COR-L47 (cell line): ENCODE data around the gene DPM3.
A peak's percentile ranks its signal among the peaks of the same experiment; 100 is the strongest.
"Not testable (repeated sequence)": the region's sequence is repeated elsewhere in the genome, so short reads cannot be mapped to it uniquely, and the experiment has no call there.

Experiments
- DNase-seq: peaks from one replicate; lab custom pipeline; 2025; lab: John Stamatoyannopoulos, UW

Gene DPM3

DNA sequence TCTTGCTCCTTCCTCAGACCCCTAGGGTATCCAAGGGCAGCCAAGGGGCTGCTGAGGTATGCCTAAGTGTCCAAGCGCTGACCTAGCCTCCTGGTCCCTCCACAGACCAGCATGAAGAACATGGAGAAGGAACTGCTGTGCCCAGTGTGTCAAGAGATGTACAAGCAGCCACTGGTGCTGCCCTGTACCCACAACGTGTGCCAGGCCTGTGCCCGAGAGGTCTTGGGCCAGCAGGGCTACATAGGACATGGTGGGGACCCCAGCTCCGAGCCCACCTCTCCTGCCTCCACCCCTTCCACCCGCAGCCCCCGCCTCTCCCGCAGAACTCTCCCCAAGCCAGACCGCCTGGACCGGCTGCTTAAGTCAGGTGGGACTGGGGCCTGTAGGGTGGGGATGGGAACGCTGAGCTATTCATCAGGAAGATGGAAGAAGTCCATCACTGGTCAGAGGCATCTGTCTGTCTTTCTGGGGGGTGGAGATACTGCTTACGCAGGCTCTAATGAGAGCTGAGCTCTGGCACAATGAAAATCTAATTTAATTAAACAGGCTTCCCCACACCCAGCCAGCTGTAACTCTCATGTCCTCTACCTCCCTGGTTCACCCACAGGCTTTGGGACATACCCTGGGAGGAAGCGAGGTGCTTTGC lies 35.1 kb upstream of the DPM3 start:
- no peak for DNase-seq

- DNase-seq = peak; percentile 95
These were observed 34.3 kb upstream of the DPM3 start for GRCh38 chr1:155174324-155175280.

DNA sequence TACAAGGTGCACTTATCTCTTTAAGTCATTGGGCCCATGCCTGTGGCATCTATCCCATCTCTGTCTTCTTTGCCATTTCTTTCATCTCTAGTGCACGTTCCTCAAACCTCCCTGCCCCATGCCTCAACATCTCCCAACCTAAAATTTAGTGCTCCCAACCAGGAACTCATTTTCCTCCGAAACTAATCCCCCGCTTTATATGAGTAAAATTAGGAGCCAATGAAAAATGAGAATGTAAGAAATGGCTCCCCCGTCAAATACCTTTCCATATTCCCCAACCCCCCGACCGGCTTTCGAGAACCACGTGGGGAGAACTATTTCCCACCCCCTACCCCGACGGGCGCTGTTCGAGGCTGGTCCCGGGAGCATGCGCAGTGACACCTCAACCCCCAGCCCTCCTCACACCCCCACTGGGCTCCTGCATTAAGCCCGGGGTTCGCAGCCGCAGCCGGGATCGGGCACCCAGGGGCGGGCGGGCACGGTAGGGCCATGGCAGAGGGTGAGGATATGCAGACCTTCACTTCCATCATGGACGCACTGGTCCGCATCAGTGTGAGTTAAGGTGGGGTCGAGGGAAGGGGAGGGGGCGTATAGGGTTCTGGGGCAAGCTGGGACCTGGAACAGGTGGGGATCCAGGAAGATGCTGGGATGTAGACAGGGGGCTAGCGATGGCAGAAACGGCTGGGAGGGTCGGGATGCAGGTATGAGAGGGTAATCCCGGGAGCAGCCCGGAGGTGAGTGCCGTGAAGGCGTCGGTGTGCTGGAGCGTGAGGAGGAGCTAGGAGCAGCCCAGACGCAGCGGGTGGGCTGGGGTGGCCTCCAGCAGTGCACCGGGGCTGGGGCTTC lies 33.4 kb upstream of the DPM3 start, which contains the start of gene TRIM46:
TRIM46 (plus strand) TSS at position 372 of the 846 bp plus-strand sequence; CDS start at position 490, 118 bp downstream.
- peak; percentile 95 for DNase-seq

- DNase-seq = peak; percentile 94
These were observed 32.6 kb upstream of the DPM3 start, which contains the start of gene KRTCAP2 for GRCh38 chr1:155172732-155173477. Gene KRTCAP2 (minus strand): TSS chr1:155173304. CDS start chr1:155173224, 80 bp downstream.

- DNase-seq = no peak
These were observed 31.8 kb upstream of the DPM3 start for GRCh38 chr1:155171836-155172731.

DNA sequence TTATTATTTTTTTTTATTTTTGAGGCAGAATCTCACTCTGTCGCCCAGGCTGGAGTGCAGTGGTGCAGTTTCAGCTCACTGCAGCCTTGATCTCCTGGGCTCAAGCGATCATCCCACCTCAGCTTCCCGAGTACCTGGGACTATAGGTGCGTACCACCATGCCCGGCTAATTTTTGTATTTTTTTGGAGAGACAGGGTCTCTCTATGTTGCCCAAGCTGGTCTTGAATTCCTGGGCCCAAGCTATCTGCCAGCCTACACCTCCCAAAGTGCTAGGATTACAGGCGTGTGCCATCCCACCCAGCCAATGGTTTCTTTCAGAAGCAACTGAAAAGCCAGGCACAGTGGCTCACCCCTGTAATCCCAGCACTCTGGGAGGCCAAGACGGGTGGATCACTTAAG lies 30.5 kb upstream of the DPM3 start:
- DNase-seq = no peak

- DNase-seq = no peak
These were observed 29.9 kb upstream of the DPM3 start for GRCh38 chr1:155170101-155170785.

DNA sequence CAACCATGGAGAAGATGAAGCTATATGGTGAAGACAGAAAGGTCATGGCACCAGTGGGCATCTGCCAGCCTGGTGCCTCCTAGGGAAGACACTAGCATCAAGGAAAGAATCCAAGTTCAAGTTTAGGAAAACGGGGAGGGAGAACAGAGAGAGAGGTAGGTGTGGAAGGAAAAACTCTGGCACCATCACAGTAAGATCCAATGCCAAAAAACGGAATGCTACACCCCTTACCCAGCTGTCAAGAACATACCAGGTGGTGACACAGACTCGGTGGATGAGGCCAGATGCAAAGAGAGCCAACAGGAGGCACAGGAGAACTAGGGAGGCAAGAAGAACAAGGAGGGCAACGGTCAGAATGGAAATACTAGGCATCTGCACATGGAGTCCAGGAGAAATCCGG lies 29.2 kb upstream of the DPM3 start:
- DNase-seq = no peak

DNA sequence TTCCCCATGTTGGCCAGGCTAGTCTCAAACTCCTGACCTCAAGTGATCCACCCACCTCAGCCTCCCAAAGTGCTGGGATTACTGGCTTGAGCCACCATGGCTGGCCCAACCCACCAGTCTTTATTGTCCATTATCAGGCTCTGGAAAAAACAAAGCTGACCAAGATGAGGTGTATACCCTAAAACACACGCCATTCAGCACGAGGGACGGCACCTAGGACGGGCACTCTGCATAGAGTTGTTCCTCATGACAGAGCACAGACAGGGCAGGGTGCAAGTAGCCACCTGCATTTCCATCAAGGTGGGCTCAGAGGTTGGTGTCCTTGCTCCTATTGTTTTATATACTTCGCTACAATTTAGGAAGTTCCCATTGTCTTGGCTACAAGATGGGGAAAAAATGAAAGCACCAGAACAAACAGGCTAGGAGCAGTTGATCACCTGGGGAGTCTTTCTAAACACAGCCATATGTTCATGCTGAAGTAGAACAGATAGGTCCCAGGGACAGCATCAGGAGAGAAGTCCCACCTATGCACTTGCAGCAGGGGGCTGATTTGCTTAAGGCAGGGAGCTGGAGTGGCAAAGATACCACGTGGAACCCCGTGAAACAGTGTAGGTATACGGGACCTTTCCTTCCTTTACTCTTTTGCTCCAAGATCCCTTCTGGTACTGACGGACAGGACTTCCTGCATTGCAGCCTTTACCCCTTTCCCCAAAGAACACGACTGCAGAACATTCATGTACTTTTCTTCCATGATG lies 28.3 kb upstream of the DPM3 start:
- no peak for DNase-seq

- DNase-seq = not testable (repeated sequence)
These were observed 27.7 kb upstream of the DPM3 start for GRCh38 chr1:155168105-155168445.

DNA sequence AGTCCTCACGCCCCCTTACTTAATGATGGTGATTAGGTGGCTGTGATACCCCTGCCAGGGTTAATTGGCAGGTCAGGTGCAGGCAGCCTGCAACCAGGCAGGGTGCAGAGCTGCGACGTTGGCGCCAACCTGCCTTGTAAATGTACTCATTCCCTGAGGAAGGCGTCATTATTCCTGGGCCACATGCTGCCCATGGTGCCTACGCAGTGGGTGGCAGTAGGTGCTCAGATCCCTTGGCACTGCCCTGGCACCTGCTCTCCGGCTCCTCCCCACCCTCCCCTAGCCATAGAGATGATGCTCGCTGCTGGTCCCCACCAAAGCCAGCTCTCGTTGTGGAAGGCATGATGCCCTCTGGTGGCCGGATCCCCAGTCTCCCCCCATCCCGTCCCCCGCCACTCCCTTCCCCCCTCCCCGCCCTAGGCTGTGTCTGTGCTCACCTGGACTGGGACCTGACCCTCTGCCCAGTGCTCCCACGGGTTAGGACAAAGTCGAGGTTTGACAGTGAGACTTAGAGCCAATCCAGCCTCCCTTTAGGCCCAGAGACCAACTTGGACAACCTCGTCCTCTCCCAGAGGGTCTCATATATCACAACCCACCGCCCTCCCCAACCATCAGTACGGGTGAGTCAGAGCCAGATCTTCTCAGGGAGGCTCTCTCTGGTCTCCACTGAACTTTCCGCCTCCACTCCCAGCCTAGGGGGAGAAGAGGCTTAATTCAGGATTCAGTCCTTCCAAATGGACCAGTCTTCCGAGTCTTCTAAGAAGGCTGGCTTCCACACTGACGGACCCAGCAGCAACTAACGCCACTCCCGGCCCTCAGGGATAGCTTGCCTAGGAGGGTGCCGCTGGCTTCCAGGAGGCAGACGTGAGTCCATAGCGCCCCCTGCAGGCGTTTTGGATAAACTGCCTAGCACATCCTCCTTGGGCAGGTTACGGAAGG lies 27.1 kb upstream of the DPM3 start:
- peak; percentile 97 for DNase-seq

DNA sequence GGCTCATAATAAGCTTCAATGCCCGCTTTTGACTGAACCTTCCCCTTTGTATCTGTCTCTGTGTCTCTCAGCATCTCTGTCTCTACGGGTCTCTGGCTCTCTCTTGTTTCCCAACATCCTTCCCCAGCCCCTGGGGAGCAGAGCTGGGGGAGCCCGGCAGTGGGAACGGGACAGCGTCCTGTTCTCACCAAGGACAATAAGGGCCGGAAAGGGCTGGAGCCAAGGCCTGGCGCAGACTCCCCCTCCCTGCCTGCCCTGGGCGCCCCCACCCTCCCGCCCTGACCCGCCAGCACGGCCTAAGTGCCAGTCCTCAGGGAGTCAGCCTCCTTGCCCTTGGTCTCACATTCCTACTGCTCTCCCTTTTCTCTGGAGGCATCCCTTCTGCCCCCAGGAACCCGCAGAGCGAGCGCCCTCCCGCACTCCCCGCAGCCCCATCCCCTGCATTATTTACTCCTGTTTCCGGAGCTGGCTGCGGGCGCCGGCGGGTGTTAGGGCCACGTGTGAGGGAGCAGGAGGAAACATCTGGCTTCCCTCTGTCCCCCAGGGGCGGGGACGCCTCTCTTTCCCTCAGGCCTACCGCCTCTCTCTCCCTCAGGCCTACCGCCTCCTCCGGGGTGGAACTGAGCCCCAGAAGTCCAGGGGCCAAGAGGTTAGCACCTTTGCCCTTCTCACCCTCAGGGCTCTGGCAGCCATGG lies 26.3 kb upstream of the DPM3 start:
- peak; percentile 79 for DNase-seq

- DNase-seq = no peak
These were observed 25.7 kb upstream of the DPM3 start for GRCh38 chr1:155166051-155166470.

DNA sequence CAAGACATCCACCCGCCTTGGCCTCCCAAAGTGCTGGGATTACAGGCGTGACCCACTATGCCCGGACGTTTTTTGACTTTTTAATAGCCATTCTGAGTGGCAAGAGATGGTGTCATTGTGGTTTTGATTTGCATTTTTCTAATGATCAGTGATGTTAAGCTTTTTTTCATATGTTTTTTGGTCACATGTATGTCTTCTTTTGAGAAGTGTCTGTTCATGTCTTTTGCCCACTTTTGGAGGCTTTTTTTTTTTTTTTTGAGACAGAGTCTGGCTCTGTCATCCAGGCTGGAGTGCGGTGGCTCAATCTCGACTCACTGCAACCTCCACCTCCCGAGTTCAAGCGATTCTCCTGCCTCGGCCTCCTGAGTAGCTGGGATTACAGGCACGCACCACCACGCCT lies 24.3 kb upstream of the DPM3 start:
- not testable (repeated sequence) for DNase-seq

- DNase-seq = not testable (repeated sequence)
These were observed 23.5 kb upstream of the DPM3 start for GRCh38 chr1:155163785-155164184.

DNA sequence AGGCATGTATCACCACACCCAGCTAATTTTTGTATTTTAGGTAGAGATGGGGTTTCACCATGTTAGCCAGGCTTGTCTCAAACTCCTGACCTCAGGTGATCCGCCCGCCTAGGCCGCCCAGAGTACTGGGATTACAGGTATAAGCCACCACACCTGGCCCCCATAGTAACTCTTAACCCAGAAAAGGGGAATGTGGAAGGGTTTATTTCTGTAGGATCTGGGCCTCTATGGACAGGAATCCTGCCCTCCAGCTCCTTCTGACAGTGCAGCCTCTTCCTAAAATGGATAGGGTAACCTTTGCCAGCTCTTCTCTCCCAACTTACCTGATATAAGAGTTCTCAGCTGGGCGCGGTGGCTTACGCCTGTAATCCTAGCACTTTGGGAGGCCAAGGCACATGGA lies 22.3 kb upstream of the DPM3 start:
- DNase-seq = not testable (repeated sequence)

- DNase-seq = no peak
These were observed 19.8 kb upstream of the DPM3 start for GRCh38 chr1:155160128-155160527.
